NCI-H1436 treated with DMSO at 0.1 percent for 48 hours (cell line): Measurements from ENCODE around the gene MARK3.
A peak's percentile ranks its signal among the peaks of the same experiment; 100 is the strongest.
"Not testable (repeated sequence)": the region's sequence is repeated elsewhere in the genome, so short reads cannot be mapped to it uniquely, and the experiment has no call there.

ENCODE experiments used
- DNase-seq: peaks from one replicate; lab custom pipeline; 2025; lab: John Stamatoyannopoulos, UW

MARK3 gene

DNA sequence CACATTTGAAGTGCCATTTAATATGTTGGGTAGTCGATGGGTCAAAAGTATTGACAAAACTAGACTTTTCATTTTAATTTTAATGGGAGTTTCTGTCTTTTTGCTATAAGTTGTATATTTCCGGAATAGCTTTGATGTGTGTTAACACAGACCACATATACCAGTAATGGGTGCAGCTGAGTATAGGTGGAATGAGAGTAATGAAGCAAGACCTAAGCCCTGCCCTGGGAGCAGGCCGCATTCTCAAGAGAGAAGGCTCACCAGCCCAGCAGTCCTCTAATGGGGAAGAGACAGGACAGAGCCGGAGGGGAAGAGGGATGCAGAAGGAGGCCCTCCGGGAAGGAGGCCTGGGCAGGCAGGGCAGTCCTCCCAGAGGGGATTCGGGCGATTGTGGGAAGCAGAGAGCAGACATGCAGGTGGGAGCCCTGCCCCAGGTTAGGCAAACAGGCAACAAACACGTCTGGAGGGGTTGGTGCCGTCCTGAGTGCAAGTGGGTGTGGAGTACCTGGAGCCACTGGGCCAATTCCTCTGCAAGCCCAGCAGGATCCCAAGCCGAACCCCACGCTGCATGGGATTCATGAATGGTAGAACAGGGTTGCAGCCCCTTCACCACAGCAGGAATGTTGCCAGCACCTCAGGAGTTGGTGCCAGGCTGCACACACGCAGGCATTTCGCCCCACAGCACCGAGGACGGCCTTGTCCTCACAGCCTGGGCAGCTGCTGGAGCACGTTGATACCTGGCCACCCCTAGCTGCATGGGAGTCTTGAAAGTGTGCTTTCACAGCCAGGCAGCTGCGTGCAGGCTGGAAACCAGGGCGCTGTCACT lies 129.6 kb downstream of the MARK3 start:
- DNase-seq: no peak

DNA sequence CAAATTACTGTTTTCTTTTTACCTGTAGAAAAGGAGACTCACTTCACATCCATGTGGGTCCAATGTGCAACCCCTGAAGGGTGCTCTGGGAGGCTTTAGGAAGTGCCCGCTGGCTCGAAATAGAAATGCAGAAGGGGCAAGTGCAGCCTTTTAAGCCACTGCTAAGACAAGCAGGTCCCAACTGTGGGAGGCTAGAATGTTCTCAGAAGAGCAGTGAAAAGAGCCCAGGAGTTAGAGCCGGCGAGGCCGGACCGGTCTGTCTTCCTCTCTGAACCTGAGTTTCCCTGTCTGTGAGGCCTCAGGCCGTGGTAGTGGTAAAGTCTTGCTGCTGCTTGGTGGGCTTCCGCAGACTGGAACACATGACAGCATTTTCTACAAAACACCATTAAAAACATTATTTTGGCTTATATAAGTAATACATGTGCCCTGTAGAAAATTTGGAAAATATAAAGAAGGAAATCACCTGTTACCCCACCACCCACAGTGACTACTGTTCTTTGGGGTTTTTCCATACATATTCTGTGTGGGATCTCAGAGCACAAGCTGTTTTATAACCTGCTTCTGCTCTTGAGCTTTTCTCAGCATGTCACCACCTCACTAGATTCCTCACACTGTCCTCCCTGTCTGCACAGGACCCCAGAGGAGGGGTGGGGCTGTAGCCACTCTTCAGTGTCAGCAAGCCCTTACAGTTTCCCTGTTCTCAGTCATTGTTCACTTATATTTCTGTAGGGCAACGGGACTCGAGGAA lies 131.4 kb downstream of the MARK3 start:
- DNase-seq: no peak

DNA sequence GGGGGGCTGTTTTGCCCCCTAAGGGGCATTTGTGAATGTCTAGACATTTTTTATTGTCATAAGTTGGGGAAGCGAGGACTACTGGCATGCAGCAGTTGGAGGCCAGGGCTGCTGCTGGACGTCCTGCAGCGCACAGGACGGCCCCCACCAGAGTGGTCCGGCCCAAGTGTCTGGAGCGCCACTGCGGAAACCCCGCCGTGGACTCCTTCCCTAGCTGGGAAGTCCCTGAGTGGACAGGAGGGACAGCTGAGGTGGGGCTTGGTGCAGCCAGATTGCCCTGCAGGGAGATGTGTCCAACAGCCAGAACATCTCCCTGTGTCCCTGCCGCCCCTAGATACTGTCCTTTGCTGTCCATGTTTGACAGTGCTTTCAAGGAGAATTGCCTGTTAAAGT lies 132.0 kb downstream of the MARK3 start:
- DNase-seq: no peak

DNA sequence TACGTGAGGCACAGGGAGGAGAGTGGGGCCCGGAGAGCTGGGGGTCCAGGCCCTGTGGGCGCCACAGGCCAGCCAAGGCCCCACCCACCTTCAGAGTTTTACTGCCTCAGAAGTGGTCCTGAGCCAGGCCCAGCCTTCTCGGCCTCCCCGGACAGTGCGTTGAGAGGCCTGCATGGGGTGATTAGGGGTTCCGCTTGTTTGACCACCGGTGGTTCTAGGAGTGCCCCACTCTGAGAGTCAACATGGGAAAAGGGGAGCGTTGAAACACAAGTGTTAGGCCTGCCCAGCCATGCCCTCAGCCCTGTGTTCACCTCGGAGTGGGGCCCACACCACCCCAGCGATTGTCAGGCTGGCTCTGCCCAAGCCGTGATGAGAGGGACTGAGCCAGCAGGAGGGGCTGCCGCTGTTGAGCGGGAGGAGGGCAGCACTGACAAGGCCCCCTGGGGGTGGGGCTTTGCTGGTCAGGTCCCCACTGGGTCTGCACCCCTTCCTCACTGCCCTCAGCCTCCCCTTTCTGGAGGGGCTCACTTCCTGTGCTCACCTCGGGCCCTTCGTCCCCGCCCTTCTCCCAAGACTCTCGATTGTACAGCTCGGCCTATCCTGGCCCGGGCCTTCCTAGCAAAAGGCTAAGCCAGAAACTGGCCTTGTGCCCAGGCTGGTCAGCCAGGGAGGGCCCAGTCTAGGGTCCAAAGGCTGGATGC lies 132.7 kb downstream of the MARK3 start:
- no peak for DNase-seq

DNA sequence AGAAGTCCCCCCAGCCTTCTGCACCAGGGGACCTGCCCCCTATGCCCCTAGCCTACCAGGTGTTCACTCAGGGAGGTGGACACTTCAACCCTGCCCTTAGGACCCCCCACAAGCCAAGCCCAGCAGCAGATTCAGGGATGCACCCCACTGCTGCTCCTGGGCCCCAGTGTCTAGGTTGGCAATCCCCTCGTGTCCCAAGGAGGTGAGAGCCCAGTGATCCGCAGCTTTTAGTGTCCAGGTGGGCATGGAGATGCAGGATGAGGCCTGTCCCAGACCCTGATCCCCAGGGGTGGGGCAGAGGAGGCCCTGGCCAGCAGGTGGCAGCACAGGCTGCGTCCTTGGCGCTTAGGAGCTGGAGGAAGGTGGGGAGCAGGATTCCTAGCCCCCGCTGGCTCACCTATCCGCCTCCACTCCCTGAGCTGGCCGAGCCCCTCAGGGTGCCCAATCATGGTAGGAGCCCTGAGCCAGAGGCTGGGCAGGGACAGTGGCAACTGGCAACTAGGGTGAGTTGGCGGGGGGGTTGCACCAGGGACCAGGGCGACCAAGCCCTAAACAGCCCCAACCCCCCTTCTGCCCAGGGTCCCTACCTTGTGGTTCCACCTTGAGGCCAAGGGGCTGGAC lies 133.3 kb downstream of the MARK3 start:
- DNase-seq: no peak

DNA sequence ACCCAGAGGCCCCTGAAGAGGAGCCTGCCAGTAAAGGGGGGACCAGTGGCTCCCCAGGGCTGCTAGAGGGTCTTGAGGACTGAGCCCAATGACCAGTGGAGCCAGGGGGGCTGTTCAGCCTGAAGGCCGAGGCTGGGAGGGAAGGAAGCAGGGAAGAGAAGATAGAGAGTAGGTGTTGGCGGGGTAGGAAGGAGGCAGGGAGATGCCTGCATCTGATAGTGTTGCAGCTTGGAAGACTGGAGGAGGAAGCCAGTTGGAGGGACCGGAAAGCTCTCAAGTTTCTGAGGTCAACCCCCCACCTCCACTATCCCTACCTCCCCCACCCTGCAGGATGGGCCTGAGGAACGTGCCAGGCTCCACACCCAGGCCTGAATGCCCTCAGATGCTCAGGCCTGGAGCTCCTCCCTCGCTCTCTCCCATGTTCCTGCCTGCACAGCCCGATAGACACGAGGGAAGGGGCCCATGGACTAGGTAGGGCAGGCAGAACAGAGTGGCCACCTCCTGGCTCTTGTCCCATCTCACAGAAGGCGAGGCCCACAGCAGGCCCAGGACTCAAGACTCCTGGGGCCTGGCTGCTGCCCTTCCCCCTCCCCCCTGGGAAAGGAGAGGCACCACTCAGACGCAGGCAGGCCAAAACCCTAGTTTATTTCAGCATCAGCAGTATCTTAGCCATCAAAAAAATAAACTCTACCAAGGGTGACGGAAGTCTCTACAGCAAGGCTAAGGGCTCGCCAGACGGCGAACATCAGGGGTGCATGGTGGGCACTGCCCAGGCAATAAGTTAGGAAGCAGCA lies 134.0 kb downstream of the MARK3 start:
- DNase-seq: no peak

DNA sequence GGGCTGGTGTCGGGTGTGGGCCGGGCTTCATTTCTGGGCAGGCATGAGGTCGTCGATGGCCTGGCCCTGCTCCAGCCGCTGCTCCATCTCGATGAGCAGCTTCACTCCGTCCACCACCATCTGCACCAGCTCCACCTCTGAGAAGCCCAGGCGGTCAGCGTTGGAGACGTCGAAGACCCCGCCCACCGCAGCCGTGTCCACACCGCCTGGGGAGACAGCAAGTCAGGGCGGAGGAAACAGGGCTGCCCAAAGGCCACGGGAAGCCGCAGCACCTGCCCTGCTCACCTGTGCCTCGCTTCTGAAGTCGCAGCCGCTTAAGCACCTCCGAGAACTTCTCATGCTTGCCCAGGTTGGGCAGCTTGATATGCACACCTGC lies 134.6 kb downstream of the MARK3 start:
- no peak for DNase-seq

DNA sequence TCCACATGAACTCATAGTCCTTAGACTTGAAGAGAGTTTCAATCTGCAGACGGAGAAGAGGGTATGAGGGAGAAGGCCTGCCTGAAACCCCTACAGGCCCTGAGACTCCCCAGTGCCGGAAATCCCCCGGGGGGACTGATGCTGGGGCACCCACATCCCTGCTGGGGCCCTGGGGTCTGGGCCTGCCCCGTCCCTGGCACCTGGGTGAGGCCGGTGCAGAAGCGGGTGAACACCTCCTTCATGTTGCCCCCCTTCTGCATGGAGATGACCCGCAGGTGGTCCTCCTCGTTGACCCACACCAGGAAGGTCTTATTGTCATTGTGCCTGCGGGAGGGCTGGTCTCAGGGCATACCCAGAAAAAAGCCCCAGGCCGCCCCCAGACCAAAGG lies 135.0 kb downstream of the MARK3 start:
- no peak for DNase-seq

DNA sequence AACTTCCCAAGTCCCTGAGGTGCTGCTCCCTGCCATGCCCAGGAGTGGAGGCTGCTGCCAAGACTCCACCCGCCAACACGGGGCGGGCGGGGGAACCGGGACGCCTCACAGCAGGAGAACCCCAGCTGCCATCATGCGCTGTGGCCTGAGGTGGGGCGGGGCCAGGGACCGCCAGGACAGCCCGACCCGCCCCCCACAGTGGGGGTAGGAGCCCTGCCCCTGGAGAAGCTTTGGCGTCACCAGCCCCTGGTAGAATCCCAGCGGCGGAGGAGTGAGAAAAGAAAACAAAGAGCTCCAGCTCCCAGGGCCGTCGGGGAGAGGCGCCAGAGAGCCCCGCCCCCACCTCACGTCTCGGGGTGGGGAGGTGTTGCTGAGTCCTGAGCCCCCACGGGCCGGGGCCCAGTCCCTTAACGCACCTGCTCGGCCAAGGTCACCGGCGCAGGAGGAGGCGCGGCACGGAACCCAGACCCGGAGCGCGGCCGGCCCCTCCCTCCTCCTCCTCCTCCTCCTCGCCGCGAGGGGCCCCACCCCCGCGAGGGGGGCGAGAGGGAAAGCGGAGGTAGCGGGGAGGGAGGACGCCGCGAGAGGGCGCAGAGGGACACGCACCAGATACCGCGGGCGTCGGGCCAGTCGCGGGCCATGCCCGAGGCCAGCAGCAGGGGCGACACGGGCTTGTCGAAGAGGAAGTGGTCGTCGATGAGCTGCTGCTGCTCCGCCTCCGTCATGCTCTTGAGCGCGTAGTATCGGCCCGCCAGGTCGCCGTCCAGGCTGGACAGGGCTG lies 135.6 kb downstream of the MARK3 start:
- DNase-seq: no peak

DNA sequence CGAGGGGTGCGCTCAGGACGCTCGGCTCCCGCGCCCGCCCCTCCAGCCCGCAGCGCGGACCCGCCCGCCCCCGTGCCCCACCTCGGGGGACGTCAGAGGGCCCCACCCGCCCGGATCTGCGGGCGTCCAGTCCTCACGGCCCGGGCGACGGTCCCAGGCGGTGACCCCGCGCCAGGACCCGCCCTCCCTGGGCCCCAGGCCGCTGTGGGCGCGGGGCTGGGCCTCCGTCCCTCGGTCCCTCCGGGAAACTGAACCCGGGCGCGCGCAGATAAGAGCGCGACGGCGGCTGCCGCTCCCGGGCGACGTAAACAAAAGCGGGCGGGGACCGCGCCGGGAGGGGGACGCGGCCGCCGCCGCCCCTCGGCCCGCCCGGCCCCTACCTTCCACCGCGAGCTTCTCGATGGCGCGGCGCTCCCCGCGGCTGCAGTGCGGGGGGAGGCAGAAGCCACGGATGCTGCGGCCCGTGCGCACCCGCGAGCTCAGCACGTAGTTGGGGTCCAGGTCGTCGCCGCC lies 136.3 kb downstream of the MARK3 start:
- no peak for DNase-seq

DNA sequence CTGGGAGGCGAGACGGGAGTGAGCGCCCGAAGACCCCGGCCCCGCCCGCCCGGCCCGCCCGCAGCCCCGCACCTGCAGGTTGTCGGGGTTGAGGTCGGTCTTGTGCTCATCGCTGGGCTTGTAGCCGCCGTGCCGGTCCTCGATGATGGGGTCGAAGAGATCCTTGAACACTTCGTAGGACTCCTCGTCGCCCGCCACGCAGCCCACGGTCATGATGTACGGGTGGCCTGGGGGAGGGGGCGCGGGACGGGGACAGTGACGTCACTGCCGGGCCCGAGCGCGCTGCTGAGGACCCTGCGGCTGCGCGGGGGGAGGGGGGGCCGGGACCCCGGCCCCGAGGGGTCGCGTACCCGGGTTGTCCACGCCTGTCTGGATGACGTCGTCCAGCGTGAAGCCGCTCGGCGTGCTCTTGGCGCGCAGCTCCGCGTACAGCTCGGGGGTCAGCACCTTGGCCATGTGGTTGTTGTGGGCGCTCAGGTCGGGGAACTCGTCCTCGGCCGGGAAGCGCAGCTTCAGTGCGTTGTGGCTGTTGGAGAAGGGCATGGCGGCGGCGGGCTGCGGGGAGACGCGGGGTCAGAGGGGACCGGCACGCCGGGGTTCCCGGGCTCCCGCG lies 136.8 kb downstream of the MARK3 start:
- DNase-seq: no peak

DNA sequence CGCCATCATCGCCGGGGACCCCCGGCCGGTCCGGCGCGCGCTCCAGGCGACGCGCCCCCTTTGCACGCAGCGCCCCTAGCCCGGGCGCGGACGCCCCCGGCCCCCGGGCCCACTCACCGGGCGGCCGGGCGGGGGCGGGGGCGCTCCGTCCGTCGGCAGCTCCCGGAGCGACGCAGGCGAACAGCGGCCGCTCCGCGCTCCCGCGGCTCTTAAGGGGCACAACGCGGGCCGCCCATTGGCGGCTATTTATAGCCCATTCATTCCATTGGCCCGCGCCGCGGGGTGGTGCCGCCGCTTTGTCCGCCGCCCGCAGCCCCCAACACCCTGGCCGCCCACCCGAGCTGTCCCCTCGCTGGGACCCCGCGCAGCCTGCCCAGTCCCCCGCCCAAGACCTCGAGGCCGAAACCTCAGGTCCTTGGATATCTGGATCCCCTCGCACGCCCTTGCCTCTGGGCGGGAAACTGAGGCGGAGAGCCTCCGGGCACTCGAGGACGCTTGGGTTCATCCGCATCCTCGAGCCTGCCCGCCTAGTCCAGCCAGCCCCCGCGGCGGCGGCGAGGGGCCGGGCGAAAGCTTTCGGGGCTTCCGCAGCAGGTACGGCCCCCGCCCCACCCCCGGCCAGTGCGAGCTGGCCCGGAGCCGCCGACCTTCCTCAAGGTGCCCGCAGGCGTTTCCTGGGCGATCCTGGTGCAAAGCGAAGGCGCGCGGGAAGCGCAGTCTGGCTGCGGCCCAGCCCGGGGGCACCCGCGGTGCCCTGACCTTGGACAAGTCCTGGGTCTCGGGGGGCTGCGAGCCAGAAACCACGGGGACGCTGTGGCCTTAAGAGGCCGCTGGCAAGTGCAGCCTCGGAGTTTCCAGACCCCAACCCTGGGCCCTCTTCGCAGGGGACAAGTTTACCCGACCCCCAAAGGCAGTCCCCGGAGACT lies 137.7 kb downstream of the MARK3 start, which contains the start of gene CKB:
TSS of gene CKB (minus strand) at position 182 of the 926 bp plus-strand sequence. CDS start 337 bp downstream, outside the sequence.
- DNase-seq: peak; percentile 13

DNA sequence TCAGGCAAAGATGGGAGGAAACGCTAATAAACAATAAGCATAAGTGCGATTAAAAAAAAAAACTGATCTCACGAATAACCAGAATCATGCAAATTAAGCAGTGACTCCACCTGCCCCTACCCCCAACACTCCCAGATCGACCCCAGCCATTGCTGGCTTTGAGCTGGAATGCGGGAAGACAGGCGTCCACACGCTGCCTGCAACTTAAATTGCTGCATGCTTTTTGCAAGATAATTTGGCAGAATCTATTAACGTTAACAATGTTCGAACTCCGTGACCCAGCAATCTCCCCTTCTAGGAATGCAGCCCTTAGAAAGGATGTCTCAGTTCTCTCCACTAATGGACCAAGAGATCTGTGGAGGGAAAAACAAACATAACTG lies 138.3 kb downstream of the MARK3 start:
- DNase-seq: no peak

DNA sequence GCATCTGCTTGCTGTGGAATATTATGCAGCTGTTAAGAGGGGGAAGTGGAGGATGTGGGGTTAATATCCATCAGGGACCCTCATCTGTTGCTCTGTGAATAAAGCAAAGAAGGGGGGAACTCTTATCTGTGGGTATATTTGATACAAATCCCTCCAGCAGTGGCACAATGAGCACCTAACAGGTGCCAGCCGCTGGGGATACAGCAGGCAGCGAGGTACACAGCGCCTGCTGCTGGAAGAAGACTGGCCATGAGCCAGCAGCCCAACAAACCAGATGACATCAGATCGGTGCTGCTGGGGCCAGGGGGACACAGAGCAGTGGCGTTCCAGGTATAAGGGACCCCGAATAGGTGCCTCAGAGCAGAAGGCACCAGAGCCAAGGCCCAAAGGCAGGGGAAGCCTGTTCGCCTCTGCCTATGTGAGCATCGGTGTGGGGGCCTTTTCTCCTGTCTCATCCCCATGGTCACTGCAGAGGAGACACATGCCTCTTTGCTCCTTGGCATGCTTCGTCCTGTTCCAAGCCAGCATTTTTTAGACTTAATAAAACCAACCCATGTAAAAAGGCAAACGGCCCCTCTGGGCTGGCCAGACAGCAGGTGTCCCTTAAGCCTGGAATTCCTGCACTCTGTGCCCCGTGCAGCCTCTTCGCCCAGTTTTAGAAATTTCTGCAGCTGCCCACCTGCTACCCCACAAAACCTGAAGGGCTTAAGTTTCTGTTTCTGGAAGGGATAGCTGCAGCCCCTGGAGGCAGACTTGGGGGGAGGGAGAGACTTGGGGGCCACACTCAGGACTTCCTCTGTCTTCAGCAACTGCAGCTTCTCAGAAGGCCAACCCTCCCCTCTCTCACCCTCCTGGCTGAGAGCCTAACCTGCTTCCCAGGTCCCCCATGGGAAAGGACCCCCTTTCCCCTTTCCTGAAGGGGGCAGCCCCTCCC lies 139.1 kb downstream of the MARK3 start:
- no peak for DNase-seq

DNA sequence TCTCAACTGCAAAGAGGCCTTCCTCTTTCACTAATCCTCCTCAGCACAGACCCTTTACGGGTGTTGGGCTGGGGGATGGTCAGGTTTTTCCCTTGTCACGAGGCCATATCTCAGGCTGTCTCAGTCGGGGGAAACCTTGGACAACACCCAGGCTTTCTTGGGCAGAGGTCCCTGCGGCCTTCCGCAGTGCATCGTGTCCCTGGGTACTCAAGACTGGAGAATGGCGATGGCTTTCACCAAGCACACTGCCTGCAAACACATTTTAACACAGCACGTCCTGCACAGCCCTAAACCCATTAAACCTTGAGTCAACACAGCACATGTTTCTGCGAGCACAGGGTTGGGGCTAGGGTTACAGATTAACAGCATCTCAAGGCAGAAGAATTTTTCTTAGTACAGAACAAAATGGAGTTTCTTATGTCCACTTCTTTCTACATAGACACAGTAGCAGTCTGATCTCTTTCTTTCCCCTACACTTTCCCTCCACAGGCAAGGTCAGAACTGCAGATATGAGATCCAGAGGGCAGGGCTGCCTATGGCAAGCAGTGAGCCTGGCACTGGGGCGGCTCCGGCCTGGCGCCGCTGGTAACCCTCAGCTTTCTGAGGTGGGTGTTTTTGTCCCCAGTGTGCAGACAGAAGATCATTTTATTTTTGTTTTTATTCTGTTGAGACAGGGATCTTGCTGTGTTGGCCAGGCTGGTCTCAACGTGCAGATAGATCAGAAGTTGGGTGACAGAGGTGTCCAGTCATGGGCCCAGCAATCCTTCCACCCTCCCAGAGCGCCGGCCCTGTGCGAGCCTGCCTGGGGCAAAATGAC lies 140.4 kb downstream of the MARK3 start:
- DNase-seq: not testable (repeated sequence)

DNA sequence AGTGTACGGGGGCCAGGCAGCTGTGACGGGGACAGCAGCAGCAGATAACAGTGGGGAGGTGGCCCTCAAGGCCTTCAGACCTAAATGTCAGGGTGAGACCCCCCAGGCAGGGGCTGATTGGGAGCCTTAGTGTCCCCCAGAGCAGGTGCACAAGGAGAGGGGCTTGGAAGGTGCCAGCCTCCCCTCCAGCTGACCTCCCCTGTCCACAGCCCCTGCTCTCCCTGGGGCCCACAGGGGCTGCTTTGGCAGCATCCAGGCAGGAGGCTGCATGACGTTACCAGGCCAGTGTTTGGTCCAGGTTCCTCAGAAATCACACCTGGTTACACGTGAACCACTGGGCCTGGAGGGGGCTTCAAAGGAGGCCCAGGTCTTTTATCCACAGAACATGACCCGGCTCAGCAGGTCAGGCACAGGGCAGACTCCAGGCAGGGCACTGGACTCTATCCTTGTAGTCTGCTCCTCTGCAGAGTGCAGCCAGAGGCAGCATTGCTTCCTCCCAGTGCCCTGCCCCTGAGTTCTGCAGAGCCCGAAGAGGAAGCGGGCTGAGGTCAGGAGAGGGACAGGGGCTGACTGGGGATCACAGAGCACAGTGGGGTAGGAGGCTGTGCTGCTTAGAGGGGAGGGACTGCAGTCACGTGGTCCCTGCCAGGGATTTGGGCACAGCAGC lies 141.2 kb downstream of the MARK3 start:
- no peak for DNase-seq

DNA sequence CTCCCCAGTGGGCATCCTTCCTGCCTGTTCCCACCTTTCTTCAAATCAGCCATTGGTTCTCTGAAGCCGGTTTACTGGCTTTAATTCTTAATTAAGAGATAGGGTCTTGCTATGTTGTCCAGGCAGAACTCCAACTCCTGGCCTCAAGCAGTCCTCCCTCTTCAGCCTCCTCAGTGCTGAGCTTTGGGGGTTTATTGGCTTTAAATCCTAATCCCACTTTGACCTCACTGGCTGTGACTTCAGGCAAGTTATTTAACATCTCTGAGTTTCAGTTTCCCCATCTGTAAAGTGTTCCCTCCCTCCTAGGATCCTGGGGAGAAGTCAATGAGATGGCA lies 141.7 kb downstream of the MARK3 start:
- DNase-seq: no peak
